ENCODE measurements around the gene ANKRD12.

GRCh38 chr18:9210966-9211365 lies 74.4 kb downstream of the ANKRD12 start:
- TF ChIP-seq, protein P1, sequence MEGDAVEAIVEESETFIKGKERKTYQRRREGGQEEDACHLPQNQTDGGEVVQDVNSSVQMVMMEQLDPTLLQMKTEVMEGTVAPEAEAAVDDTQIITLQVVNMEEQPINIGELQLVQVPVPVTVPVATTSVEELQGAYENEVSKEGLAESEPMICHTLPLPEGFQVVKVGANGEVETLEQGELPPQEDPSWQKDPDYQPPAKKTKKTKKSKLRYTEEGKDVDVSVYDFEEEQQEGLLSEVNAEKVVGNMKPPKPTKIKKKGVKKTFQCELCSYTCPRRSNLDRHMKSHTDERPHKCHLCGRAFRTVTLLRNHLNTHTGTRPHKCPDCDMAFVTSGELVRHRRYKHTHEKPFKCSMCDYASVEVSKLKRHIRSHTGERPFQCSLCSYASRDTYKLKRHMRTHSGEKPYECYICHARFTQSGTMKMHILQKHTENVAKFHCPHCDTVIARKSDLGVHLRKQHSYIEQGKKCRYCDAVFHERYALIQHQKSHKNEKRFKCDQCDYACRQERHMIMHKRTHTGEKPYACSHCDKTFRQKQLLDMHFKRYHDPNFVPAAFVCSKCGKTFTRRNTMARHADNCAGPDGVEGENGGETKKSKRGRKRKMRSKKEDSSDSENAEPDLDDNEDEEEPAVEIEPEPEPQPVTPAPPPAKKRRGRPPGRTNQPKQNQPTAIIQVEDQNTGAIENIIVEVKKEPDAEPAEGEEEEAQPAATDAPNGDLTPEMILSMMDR (conservative IDR thresholded peaks at IDR 0.05): no peak
- TF ChIP-seq EZH2 (IDR thresholded peaks at IDR 0.05; ENCODE audit: low read depth): no peak

Data from PC-9 (cell line).